Epithelial cell of proximal tubule (primary cell): ENCODE results near the gene KCNQ2. TPM values are rescaled to one million over a fixed set of nuclear protein-coding genes. Genes with fewer than 3 reads are reported as not detected.

Source experiments
- DNase-seq: peaks from one replicate; pipeline ENCODE4 v3.0.0-alpha.2; 2011; ENCODE audit warnings: low read depth
- H3K4me3 ChIP-seq: 2 replicates; pipeline ENCODE4 v1.5.1; 2011; ENCODE audit warnings: low read depth, mild to moderate bottlenecking, low read length
- total RNA-seq: library from RNA; depleted of rRNA; stranded (reverse); fragments of >200 nt; gene quantifications from 2 replicates; pipeline ENCODE4 v1.2.3, GENCODE V29; 2015
- TF ChIP-seq, protein P1 (sequence below): conservative IDR thresholded peaks from 2 replicates; pipeline ENCODE4 v1.5.1; 2012; ENCODE audit warnings: low read depth, mild to moderate bottlenecking, low read length

The KCNQ2 gene
- total RNA-seq, 1 donor from 2014 or later = not detected

- TF ChIP-seq, protein P1, sequence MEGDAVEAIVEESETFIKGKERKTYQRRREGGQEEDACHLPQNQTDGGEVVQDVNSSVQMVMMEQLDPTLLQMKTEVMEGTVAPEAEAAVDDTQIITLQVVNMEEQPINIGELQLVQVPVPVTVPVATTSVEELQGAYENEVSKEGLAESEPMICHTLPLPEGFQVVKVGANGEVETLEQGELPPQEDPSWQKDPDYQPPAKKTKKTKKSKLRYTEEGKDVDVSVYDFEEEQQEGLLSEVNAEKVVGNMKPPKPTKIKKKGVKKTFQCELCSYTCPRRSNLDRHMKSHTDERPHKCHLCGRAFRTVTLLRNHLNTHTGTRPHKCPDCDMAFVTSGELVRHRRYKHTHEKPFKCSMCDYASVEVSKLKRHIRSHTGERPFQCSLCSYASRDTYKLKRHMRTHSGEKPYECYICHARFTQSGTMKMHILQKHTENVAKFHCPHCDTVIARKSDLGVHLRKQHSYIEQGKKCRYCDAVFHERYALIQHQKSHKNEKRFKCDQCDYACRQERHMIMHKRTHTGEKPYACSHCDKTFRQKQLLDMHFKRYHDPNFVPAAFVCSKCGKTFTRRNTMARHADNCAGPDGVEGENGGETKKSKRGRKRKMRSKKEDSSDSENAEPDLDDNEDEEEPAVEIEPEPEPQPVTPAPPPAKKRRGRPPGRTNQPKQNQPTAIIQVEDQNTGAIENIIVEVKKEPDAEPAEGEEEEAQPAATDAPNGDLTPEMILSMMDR = no peak
- no peak for DNase-seq
Observed at GRCh38 chr20:63421094-63421692, 51.3 kb downstream of the KCNQ2 start.

DNA sequence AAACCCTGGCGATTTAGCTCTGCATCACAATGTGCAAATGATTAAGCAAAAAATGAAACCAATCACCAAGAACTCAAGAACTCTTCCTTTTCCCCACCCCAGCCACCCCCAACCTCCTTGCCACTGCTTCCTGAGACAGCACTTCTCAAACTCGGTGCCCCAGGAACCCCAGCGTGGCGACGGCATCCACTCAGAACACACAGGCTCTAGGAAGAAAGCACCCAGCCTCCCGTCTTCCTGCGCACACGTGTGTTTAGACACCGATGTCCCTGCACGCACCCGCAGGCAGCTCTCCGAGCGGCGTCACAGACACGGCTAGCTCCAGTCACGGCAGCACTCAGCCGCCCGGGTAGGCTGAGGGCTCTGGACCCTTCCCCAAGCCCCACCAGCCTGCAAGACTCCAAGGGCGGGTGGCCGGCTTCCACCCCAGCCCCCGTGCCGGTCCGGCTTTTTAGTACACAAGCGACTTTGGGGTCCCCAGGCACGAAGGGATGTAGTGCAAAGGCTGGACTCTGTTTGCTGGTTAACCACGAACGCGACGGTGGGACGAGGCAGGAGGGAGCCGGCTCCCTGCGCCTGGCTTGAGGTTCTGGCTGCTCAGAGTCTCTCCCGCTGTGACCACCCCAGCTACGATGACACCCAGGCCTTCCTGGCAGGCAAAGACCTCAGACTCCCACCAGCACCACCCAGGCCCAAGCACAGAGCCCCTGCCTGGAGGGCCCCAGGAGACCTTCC, 51.9 kb downstream of the KCNQ2 start:
- no peak for DNase-seq
- H3K4me3 ChIP-seq = no peak overlapping the region
- TF ChIP-seq, protein P1 = no peak

More at GRCh38 chr20:63421094-63421692, 51.3 kb downstream of the KCNQ2 start:
- no peak overlapping the region for H3K4me3 ChIP-seq

DNA sequence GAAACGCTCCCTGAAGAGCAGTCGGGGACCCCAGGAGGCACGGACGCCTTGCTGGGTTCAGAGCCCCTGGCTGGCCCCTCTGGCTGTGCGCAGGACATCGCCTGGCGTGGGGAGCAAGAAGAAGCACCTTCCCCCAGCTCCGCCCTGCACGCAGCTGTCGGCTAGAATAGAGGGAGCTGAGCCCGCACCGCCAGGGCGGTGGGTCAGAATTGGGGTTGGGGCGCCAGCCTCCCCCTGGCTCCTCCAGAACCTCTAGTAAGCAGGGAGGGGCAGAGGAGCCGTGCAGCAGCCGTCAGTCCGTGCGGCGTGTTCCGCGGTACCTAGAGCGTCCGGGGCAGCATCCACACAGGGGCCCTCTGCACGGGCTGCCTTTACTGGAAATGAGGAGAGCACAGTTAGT, 53.2 kb downstream of the KCNQ2 start:
- TF ChIP-seq, protein P1 = no peak
- no peak for DNase-seq
- no peak overlapping the region for H3K4me3 ChIP-seq

GRCh38 chr20:63418617-63419016, 53.8 kb downstream of the KCNQ2 start:
- DNase-seq = no peak
- TF ChIP-seq, protein P1 = no peak

GRCh38 chr20:63417738-63418120, 54.7 kb downstream of the KCNQ2 start:
- DNase-seq = no peak
- H3K4me3 ChIP-seq = no peak overlapping the region
- TF ChIP-seq, protein P1 = no peak

More at GRCh38 chr20:63418617-63419016, 53.8 kb downstream of the KCNQ2 start:
- H3K4me3 ChIP-seq = no peak overlapping the region

DNA sequence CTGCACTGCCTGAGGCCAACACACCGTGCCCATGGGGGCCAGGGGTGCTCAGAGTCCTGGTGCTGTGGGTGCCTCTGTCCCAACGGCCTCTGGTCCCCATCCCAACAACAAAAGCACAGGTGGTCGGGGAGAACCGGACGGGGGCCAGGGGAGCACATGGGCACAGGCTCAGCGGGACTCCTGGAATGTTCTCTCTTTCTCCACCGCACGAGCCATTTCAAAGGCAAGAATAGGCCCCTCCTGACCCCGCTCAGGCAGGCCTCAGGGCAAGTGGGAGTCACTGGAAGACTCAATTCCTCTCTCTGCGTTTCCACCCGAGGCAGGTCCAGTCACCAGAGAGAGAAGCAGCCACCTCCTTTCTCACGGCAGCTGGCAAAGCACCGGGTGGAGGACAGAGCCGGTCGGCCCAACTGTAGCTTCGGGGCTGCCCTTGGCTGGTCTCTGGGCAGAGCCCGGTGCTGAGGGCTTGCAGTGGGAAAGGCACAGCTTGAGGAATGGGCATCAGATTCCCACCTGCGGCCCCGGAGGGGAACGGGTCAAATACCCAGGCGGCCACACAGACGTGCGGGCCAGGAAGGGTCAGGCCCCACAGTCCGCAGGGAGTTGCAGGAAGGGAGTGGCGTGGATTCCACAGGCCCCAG, 55.2 kb downstream of the KCNQ2 start:
- no peak overlapping the region for H3K4me3 ChIP-seq
- DNase-seq = no peak
- TF ChIP-seq, protein P1 = no peak

DNA sequence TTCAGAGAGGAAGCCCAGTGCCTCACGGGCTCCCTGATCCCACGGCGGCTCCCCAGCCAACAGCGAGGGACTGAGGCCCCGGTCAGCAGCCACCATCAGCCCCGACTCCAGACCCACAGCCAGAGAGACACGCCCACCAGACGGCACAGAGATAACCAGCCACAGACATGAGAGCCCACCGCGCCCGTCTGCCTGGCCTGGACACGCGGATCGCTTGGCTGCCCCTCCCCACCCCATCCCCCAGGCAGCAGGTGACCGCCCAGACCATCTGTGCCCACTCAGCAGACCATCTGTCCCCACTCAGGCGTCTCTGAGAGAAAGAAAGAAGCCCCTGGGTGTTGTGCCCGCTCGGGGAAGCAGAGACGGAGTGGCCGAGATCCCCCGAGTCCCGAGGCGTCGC, 55.8 kb downstream of the KCNQ2 start:
- TF ChIP-seq, protein P1 = no peak
- no peak overlapping the region for H3K4me3 ChIP-seq
- no peak for DNase-seq
